OCI-LY1 (cell line): ENCODE results near the gene IFNL3.
"Not testable (repeated sequence)": the region's sequence is repeated elsewhere in the genome, so short reads cannot be mapped to it uniquely, and the experiment has no call there.

Source experiments
- EZH2 ChIP-seq: fragments of 200-600 bp; sonication (generic), shearing (Covaris generic); IDR thresholded peaks from 2 replicates; pipeline ENCODE4 v1.8.0; 2017; ENCODE audit warnings: borderline replicate concordance, mixed run types, mild to moderate bottlenecking, antibody characterized with exemption, low read length, moderate library complexity, mixed read lengths
- TF ChIP-seq, protein P1 (sequence below): fragments of 200-600 bp; sonication (generic), shearing (Covaris generic); IDR thresholded peaks from 2 replicates; pipeline ENCODE4 v1.5.1; 2017; ENCODE audit warnings: mild to moderate bottlenecking, antibody characterized with exemption, low read length, moderate library complexity, mixed read lengths

DNA sequence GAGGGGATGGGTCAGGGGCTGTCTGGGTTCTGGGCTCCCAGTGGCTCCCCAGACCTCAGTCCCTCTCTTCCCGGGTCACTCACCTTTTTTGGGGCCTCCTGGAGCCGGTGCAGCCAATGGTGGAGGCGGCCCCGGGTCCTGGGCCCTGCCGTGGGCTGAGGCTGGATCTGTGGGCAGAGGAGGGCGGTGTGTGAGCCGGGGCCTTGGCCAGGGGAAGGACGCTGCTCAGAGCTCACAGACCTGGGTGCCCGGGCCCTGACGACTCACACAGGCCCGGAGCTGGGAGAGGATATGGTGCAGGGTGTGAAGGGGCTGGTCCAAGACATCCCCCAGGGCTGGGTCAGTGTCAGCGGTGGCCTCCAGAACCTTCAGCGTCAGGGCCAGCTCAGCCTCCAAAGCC lies 1.1 kb downstream of the IFNL3 start:
- TF ChIP-seq, protein P1, sequence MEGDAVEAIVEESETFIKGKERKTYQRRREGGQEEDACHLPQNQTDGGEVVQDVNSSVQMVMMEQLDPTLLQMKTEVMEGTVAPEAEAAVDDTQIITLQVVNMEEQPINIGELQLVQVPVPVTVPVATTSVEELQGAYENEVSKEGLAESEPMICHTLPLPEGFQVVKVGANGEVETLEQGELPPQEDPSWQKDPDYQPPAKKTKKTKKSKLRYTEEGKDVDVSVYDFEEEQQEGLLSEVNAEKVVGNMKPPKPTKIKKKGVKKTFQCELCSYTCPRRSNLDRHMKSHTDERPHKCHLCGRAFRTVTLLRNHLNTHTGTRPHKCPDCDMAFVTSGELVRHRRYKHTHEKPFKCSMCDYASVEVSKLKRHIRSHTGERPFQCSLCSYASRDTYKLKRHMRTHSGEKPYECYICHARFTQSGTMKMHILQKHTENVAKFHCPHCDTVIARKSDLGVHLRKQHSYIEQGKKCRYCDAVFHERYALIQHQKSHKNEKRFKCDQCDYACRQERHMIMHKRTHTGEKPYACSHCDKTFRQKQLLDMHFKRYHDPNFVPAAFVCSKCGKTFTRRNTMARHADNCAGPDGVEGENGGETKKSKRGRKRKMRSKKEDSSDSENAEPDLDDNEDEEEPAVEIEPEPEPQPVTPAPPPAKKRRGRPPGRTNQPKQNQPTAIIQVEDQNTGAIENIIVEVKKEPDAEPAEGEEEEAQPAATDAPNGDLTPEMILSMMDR, result not testable (repeated sequence)
- TF ChIP-seq EZH2, result not testable (repeated sequence)
